SJCRH30 (cell line): ENCODE measurements around the gene CSDE1. TPM values are rescaled to one million over a fixed set of nuclear protein-coding genes. Genes with fewer than 3 reads are reported as not detected.

Experiments used
- DNase-seq, 2 experiments: peaks; one replicate each; pipeline ENCODE4 v3.0.0-alpha.2; 2015 to 2020
- H3K27ac ChIP-seq: fragments of 250-450 bp; sonication (Bioruptor Pico); 2 replicates; pipeline ENCODE4 v1.5.1; 2020; ENCODE audit warnings: mild to moderate bottlenecking, moderate library complexity
- H3K27me3 ChIP-seq: fragments of 250-450 bp; sonication (Bioruptor Pico); 2 replicates; pipeline ENCODE4 v1.5.1; 2020; ENCODE audit warnings: mild to moderate bottlenecking, moderate library complexity
- H3K36me3 ChIP-seq: fragments of 250-450 bp; sonication (Bioruptor Pico); 2 replicates; pipeline ENCODE4 v1.5.1; 2020; ENCODE audit warnings: mild to moderate bottlenecking, moderate library complexity
- H3K4me1 ChIP-seq: fragments of 250-450 bp; sonication (Bioruptor Pico); 2 replicates; pipeline ENCODE4 v1.5.1; 2020; ENCODE audit warnings: mild to moderate bottlenecking, moderate library complexity
- H3K4me3 ChIP-seq: fragments of 250-450 bp; sonication (Bioruptor Pico); 2 replicates; pipeline ENCODE4 v1.5.1; 2020; ENCODE audit warnings: mild to moderate bottlenecking, moderate library complexity
- H3K9me3 ChIP-seq: fragments of 250-450 bp; sonication (Bioruptor Pico); replicated peaks from 2 replicates; pipeline ENCODE4 v1.5.1; 2020; ENCODE audit warnings: mild to moderate bottlenecking, moderate library complexity
- total RNA-seq: library from RNA; depleted of rRNA; stranded (reverse); fragments of >200 nt; shearing (Covaris generic); gene quantifications from 2 replicates; pipeline ENCODE4 v1.2.3, GENCODE V29; 2014

Gene CSDE1
- total RNA-seq, 1 experiment from 2014 or later, result 704 TPM

GRCh38 chr1:114701931-114702330 is 55.9 kb downstream of the CSDE1 start:
- no peak for DNase-seq
- Histone ChIP-seq H3K4me1 (no peaks in the 10 kb centered on the region), H3K4me3 (no peak overlapping the region), H3K27ac (no peak overlapping the region), H3K36me3 (peaks cover 13% of the 10 kb centered on the region; the same call in 1 of the 2 replicates), H3K27me3 (no peaks in the 10 kb centered on the region), H3K9me3 (no peaks in the 10 kb centered on the region)

- Histone ChIP-seq H3K9me3 (no peaks in the 10 kb centered on the region), H3K27me3 (no peaks in the 10 kb centered on the region), H3K27ac (no peak overlapping the region), H3K36me3 (no peaks in the 10 kb centered on the region), H3K4me3 (no peak overlapping the region), H3K4me1 (peaks cover 10% of the 10 kb centered on the region)
- no peak for DNase-seq
These were observed 57.7 kb downstream of the CSDE1 start for GRCh38 chr1:114700036-114700600.

GRCh38 chr1:114696810-114697209 is 61.0 kb downstream of the CSDE1 start:
- Histone ChIP-seq H3K4me3 (no peak overlapping the region), H3K36me3 (no peaks in the 10 kb centered on the region), H3K4me1 (peaks cover 13% of the 10 kb centered on the region), H3K27ac (no peak overlapping the region), H3K9me3 (no peaks in the 10 kb centered on the region), H3K27me3 (no peaks in the 10 kb centered on the region)
- DNase-seq, result no peak

- peaks cover 18% of the 10 kb centered on the region for H3K4me1 ChIP-seq
- no peaks in the 10 kb centered on the region for H3K9me3 ChIP-seq
- DNase-seq, result peak; percentile 10 to 51
- H3K4me3 ChIP-seq, result no peak within 1 kb of the TSS
- H3K27me3 ChIP-seq, result no peaks in the 10 kb centered on the region
- H3K36me3 ChIP-seq, result no peaks in the 10 kb centered on the region
- no peak within 1 kb of the TSS for H3K27ac ChIP-seq
These were observed 62.2 kb downstream of the CSDE1 start, which contains the start of gene AMPD1 for GRCh38 chr1:114695430-114696058. Gene AMPD1, minus strand, starts transcription at chr1:114695546. Its CDS starts 75 bp downstream, at chr1:114695471.

- H3K27ac ChIP-seq, result no peak overlapping the region
- no peaks in the 10 kb centered on the region for H3K9me3 ChIP-seq
- no peak overlapping the region for H3K4me3 ChIP-seq
- no peaks in the 10 kb centered on the region for H3K27me3 ChIP-seq
- no peak for DNase-seq
- no peaks in the 10 kb centered on the region for H3K36me3 ChIP-seq
- H3K4me1 ChIP-seq, result peaks cover 23% of the 10 kb centered on the region
These were observed 63.1 kb downstream of the CSDE1 start for GRCh38 chr1:114694540-114695310.

- H3K9me3 ChIP-seq, result no peaks in the 10 kb centered on the region
- no peaks in the 10 kb centered on the region for H3K36me3 ChIP-seq
- H3K4me1 ChIP-seq, result peaks cover 23% of the 10 kb centered on the region
- no peak for DNase-seq
- no peak overlapping the region for H3K27ac ChIP-seq
- no peaks in the 10 kb centered on the region for H3K27me3 ChIP-seq
- no peak overlapping the region for H3K4me3 ChIP-seq
These were observed 64.8 kb downstream of the CSDE1 start for GRCh38 chr1:114692947-114693346.

- Histone ChIP-seq H3K27me3 (no peaks in the 10 kb centered on the region), H3K36me3 (no peaks in the 10 kb centered on the region), H3K27ac (no peak overlapping the region), H3K4me1 (peaks cover 22% of the 10 kb centered on the region), H3K4me3 (no peak overlapping the region), H3K9me3 (no peaks in the 10 kb centered on the region)
- DNase-seq, result peak; percentile 32 to 50
These were observed 66.7 kb downstream of the CSDE1 start for GRCh38 chr1:114691061-114691460.

- Histone ChIP-seq H3K36me3 (no peaks in the 10 kb centered on the region), H3K27ac (no peak overlapping the region), H3K27me3 (no peaks in the 10 kb centered on the region), H3K9me3 (no peaks in the 10 kb centered on the region), H3K4me1 (peaks cover 13% of the 10 kb centered on the region), H3K4me3 (no peak overlapping the region)
- DNase-seq, result no peak
These were observed 67.6 kb downstream of the CSDE1 start for GRCh38 chr1:114690148-114690547.

- Histone ChIP-seq H3K4me3 (no peak overlapping the region), H3K4me1 (peaks cover 9% of the 10 kb centered on the region), H3K9me3 (no peaks in the 10 kb centered on the region), H3K27me3 (no peaks in the 10 kb centered on the region), H3K27ac (no peak overlapping the region), H3K36me3 (no peaks in the 10 kb centered on the region)
- DNase-seq, result no peak
These were observed 69.3 kb downstream of the CSDE1 start for GRCh38 chr1:114688526-114688925.

- Histone ChIP-seq H3K4me1 (peaks cover 8% of the 10 kb centered on the region), H3K27ac (no peak overlapping the region), H3K36me3 (no peaks in the 10 kb centered on the region), H3K27me3 (no peaks in the 10 kb centered on the region), H3K9me3 (no peaks in the 10 kb centered on the region), H3K4me3 (no peak overlapping the region)
- DNase-seq, result no peak
These were observed 71.9 kb downstream of the CSDE1 start for GRCh38 chr1:114685851-114686250.

- DNase-seq, result no peak
- Histone ChIP-seq H3K4me1 (no peaks in the 10 kb centered on the region), H3K36me3 (no peaks in the 10 kb centered on the region), H3K27me3 (0 out of 2 replicates have a peak, but pooled peaks cover 2% of the 10 kb centered on the region), H3K4me3 (no peak overlapping the region), H3K9me3 (no peaks in the 10 kb centered on the region), H3K27ac (no peak overlapping the region)
These were observed 80.1 kb downstream of the CSDE1 start for GRCh38 chr1:114677691-114678090.

GRCh38 chr1:114676115-114676514 is 81.7 kb downstream of the CSDE1 start:
- Histone ChIP-seq H3K27me3 (0 out of 2 replicates have a peak, but pooled peaks cover 2% of the 10 kb centered on the region), H3K9me3 (no peaks in the 10 kb centered on the region), H3K4me1 (no peaks in the 10 kb centered on the region), H3K27ac (no peak overlapping the region), H3K4me3 (no peak overlapping the region), H3K36me3 (no peaks in the 10 kb centered on the region)
- no peak for DNase-seq

- Histone ChIP-seq H3K27ac (no peak overlapping the region), H3K4me1 (no peaks in the 10 kb centered on the region), H3K36me3 (no peaks in the 10 kb centered on the region), H3K27me3 (no peaks in the 10 kb centered on the region), H3K4me3 (no peak overlapping the region), H3K9me3 (no peaks in the 10 kb centered on the region)
- no peak for DNase-seq
These were observed 85.9 kb downstream of the CSDE1 start for GRCh38 chr1:114671939-114672275.

GRCh38 chr1:114671011-114671938 is 86.5 kb downstream of the CSDE1 start:
- Histone ChIP-seq H3K4me3 (no peak overlapping the region), H3K27ac (no peak overlapping the region)

More at GRCh38 chr1:114671011-114671938, 86.5 kb downstream of the CSDE1 start:
- Histone ChIP-seq H3K27me3 (no peaks in the 10 kb centered on the region), H3K36me3 (no peaks in the 10 kb centered on the region), H3K4me1 (no peaks in the 10 kb centered on the region), H3K9me3 (no peaks in the 10 kb centered on the region)
- no peak for DNase-seq
